Adrenal gland (tissue), 12 donors: ENCODE measurements around the gene IQGAP1. TPM values are rescaled to one million over a fixed set of nuclear protein-coding genes. Genes with fewer than 3 reads are reported as not detected.

Experiments used
- DNase-seq, 7 donors: peaks; one replicate each; pipeline ENCODE4 v3.0.0-alpha.2; 2019 to 2020
- H3K27ac ChIP-seq, 5 donors: fragments of 200-600 bp; sonication (generic) in 4 of 5; 1 replicate in 3 of 5; 2 replicates in 2 of 5; pipeline versions ENCODE4 v1.5.1 to v1.8.0; 2016 to 2020; ENCODE audit warnings: mild to moderate bottlenecking in 1 of 5
- H3K27me3 ChIP-seq: fragments of 200-600 bp; 2 replicates; pipeline ENCODE4 v1.8.0; 2021
- H3K36me3 ChIP-seq, 2 donors: fragments of 200-600 bp; replicated peaks in 1 of 2; 1 replicate in 1 of 2; 2 replicates in 1 of 2; pipeline versions ENCODE4 v1.5.1 to v1.8.0; 2018 to 2022
- H3K4me1 ChIP-seq, 2 donors: fragments of 200-600 bp; replicated peaks in 1 of 2; 1 replicate in 1 of 2; 2 replicates in 1 of 2; pipeline versions ENCODE4 v1.5.1 to v1.8.0; 2018 to 2021
- H3K4me3 ChIP-seq, 4 donors: fragments of 200-600 bp; sonication (generic) in 3 of 4; one replicate each; pipeline ENCODE4 v1.5.1; 2016 to 2018
- H3K9me3 ChIP-seq, 3 donors: fragments of 200-600 bp; sonication (generic) in 1 of 3; replicated peaks in 1 of 3; 1 replicate in 2 of 3; 2 replicates in 1 of 3; pipeline versions ENCODE4 v1.5.1 to v1.8.0; 2016 to 2021
- CTCF ChIP-seq, 6 experiments: fragments of 450-650 bp in 4 of 6; fragments of 200-600 bp in 2 of 6; sonication (generic) in 1 of 6; IDR thresholded peaks; 1 replicate in 5 of 6; 2 replicates in 1 of 6; pipeline versions ENCODE4 v1.5.1 to v1.8.0; 2016 to 2021; ENCODE audit warnings: antibody characterized with exemption in 6 of 6, mild to moderate bottlenecking in 2 of 6, moderate library complexity in 1 of 6
- POLR2A ChIP-seq, 2 donors: fragments of 450-650 bp; IDR thresholded peaks; one replicate each; pipeline ENCODE4 v1.6.1; 2017; ENCODE audit warnings: antibody characterized with exemption in 2 of 2, mild to moderate bottlenecking in 2 of 2, moderate library complexity in 1 of 2
- WGBS, 4 donors: extraction: QIAGEN DNeasy Blood & Tissue Kit in 2 of 4; methylation state at CpG; one replicate each; pipeline versions ENCODE4 v1.1.5 to v1.1.7; 2013 to 2017; 5-methylcytosine and 5-hydroxymethylcytosine counted together
- intact Hi-C, 2 donors: fragments of 100-400 bp; cut with DNase I; formaldehyde crosslinking; loops; one replicate each; pipeline versions ENCODE4 v1.14.1 to v1.15.0; 2022 to 2023
- polyA plus RNA-seq, 3 donors: library from polyadenylated mRNA; stranded (reverse); fragments of 200-250 nt in 2 of 3; fragments of 350-450 nt in 1 of 3; fragmentation: Illumina TruSeq in 1 of 3; extraction: RNeasy Lipid Tissue Mini Kit (QIAGEN cat#74804) in 1 of 3; gene quantifications; one replicate each; pipeline ENCODE4 v1.2.3, GENCODE V29; 2013 to 2014
- total RNA-seq, 9 donors: library from RNA; depleted of rRNA in 4 of 9; stranded (reverse); fragments of >200 nt in 4 of 9; fragments of 120-200 nt in 1 of 9; fragmentation: NEBNext Ultra II Directional in 1 of 9; extraction: Animal tissue kit (Norgen Biotek cat#: 25700) in 1 of 9; gene quantifications; one replicate each; pipeline versions ENCODE4 v1.1.0 to v1.2.4, GENCODE V29; 2013 to 2023
- donor health status: healthy with polysubstance abuse.
- donor health status: Bipolar disorder and iron deficiency.
- donor health status: DM: yes; HTN: yes; CAD: no.
- donor health status: DM: no; HTN: no; CAD: no.
- donor health status: DM: no; HTN: no; CAD: no.
- donor health status: DM: yes; HTN: yes; CAD: no.

The IQGAP1 gene
- total and polyA plus RNA-seq, 12 donors = 34.3 to 261 (median 150) TPM

DNA sequence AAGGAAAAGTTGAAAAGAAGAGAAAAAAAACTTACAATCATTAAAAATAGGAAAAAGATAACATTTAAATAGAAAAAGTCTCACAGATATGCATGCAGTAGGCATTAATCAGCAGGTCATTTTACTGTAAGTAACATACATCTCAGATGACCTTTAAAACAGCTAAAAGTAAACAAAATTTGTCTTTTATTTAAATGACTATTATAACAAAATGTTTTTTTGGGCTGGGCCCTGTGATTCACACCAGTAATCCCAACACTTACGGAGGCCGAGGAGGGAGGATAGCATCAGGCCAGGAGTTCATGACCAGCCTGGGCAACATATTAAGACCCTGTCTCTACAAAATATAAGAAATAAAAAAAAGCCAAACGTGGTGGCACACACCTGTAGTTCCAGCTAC is 14.7 kb downstream of the IQGAP1 start:
- WGBS, 4 donors = 49 to 64% (median 61%) methylated on average over 3 of the region's 3 CpGs
- Histone ChIP-seq H3K27me3 (no peaks in the 10 kb centered on the region), H3K36me3 (no peaks in the 10 kb centered on the region), H3K4me3 (no peak overlapping the region), H3K27ac (peak overlapping the region; percentile 28 to 85 (median 76)), H3K4me1 (peaks cover 38 to 86% of the 10 kb centered on the region in 2 donors), H3K9me3 (no peaks in the 10 kb centered on the region)
- DNase-seq = no peak
- TF ChIP-seq POLR2A (IDR thresholded peaks at IDR 0.05) (no peak), CTCF (IDR thresholded peaks at IDR 0.05) (no peak)
- intact Hi-C loops = no loop called here

DNA sequence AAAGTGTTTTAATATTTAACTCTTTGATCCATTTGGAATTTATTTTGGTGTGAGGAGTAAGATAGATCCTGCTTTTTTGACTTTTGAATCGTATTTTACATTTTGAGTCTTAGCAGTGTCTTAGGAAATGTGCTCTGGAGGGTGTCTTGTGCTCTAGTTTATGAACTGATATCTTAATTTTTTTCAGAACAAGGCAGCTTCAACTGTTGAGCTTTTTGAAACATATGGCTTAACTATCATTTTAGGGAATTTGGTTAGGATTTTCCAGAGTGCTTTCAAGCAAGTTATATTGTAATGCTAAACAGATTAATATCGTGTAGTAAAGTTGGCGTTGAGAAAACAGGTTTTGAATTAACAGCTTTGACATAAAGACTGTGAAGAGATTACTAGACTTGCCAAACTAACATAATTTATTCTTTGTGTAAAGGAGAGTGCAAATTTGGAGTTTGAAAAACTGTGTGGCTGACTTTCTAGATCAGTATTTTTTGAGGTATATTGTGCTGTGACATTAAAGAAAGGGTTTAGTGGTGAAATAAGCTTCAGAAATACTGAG is 17.1 kb downstream of the IQGAP1 start:
- no peak for TF ChIP-seq CTCF (IDR thresholded peaks at IDR 0.05)
- no peak for TF ChIP-seq POLR2A (IDR thresholded peaks at IDR 0.05)
- H3K27ac ChIP-seq = no peak overlapping the region
- H3K4me3 ChIP-seq = no peak overlapping the region
- WGBS, 4 donors = 54 to 82% (median 62%) methylated on average over 3 of the region's 3 CpGs
- no peak for DNase-seq
- intact Hi-C loops = no loop called here
- H3K4me1 ChIP-seq = peaks cover 34 to 73% of the 10 kb centered on the region in 2 donors
- H3K27me3 ChIP-seq = no peaks in the 10 kb centered on the region
- H3K9me3 ChIP-seq = no peaks in the 10 kb centered on the region
- H3K36me3 ChIP-seq = no peaks in the 10 kb centered on the region

DNA sequence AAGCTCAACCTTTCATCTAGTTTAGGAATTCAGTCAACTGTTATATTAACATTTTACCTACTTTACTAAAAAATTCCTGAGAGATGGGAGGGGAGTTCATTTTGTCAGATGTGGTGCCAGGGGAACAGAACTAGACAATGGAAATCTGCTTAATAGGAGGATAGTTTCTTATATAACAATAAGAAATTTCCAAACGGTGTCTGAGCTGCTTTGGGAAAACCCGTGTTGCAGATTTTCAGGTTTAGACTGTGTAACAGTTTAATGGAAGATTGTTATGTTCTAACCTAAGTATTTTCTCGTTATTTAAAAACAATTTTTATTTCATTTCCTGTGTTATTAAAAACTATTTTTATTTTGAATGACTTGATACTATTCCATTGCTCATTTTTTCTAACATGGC is 19.3 kb downstream of the IQGAP1 start:
- no peaks in the 10 kb centered on the region for H3K9me3 ChIP-seq
- intact Hi-C loops = no loop called here
- H3K36me3 ChIP-seq = no peaks in the 10 kb centered on the region
- H3K27ac ChIP-seq = no peak overlapping the region
- H3K4me3 ChIP-seq = no peak overlapping the region
- H3K4me1 ChIP-seq = peaks cover 14 to 66% of the 10 kb centered on the region in 2 donors
- no peak for TF ChIP-seq POLR2A (IDR thresholded peaks at IDR 0.05)
- no peak for TF ChIP-seq CTCF (IDR thresholded peaks at IDR 0.05)
- H3K27me3 ChIP-seq = no peaks in the 10 kb centered on the region
- 57 to 75% (median 61%) methylated on average over 3 of the region's 3 CpGs for WGBS, 4 donors
- DNase-seq = no peak

DNA sequence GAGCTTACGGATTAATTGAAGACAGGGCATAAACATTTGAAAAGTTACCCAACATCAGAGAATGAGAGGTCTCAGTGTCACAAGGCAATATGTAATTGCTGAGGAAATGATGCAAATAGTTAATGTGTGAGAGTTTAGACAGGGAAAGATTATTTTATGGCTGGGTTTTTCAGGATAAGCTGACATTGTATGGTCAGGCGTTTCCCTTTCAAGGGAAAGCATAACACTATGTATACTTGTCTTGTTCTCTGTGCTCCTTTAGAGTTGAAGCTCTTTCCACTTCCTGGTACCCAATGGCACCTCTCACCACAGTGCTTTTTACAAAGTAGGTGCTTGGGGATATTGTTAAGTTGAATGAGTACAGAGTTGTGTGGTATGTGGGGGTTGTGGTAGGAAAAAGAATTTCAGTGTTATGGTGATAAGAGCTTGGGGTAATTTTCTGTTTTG is 19.9 kb downstream of the IQGAP1 start:
- no peaks in the 10 kb centered on the region for H3K9me3 ChIP-seq
- H3K4me3 ChIP-seq = no peak overlapping the region
- DNase-seq = no peak
- TF ChIP-seq CTCF (IDR thresholded peaks at IDR 0.05) (no peak), POLR2A (IDR thresholded peaks at IDR 0.05) (no peak)
- H3K36me3 ChIP-seq = no peaks in the 10 kb centered on the region
- peaks cover 8 to 66% of the 10 kb centered on the region in 2 donors for H3K4me1 ChIP-seq
- H3K27ac ChIP-seq = no peak overlapping the region
- intact Hi-C loops = no loop called here
- no peaks in the 10 kb centered on the region for H3K27me3 ChIP-seq
- WGBS, 4 donors = 67 to 88% (median 81%) methylated on average over 2 of the region's 2 CpGs
